KMS-11 (cell line): ENCODE results near the gene RCOR2.

Experiments
- H2AFZ ChIP-seq: fragments of 200-600 bp; sonication (generic); 2 replicates; pipeline ENCODE4 v1.6.1; 2016; ENCODE audit warnings: antibody characterized with exemption, mixed run types, low read depth
- H3K27ac ChIP-seq: fragments of 200-600 bp; sonication (generic); 2 replicates; pipeline ENCODE4 v1.6.1; 2016; ENCODE audit warnings: mild to moderate bottlenecking, mixed run types
- H3K27me3 ChIP-seq: fragments of 200-600 bp; sonication (generic); 2 replicates; pipeline ENCODE4 v1.6.1; 2017; ENCODE audit warnings: mild to moderate bottlenecking, low read depth, mixed run types, moderate library complexity; ENCODE audit not compliant: insufficient read depth
- H3K36me3 ChIP-seq: fragments of 200-600 bp; sonication (generic); 2 replicates; pipeline ENCODE4 v1.6.1; 2017; ENCODE audit warnings: mild to moderate bottlenecking, mixed run types; ENCODE audit not compliant: insufficient read depth
- H3K4me1 ChIP-seq: fragments of 200-600 bp; sonication (generic); 2 replicates; pipeline ENCODE4 v1.6.1; 2016; ENCODE audit warnings: mild to moderate bottlenecking, low read depth, mixed run types; ENCODE audit not compliant: poor library complexity, severe bottlenecking
- H3K4me2 ChIP-seq: fragments of 200-600 bp; sonication (generic); 2 replicates; pipeline ENCODE4 v1.7.0; 2016; ENCODE audit warnings: mild to moderate bottlenecking, mixed run types
- H3K4me3 ChIP-seq: fragments of 200-600 bp; sonication (generic); IDR thresholded peaks from 2 replicates; pipeline ENCODE4 v1.6.1; 2017; ENCODE audit warnings: low read depth, low read length, mixed read lengths; ENCODE audit not compliant: insufficient read depth
- H3K79me2 ChIP-seq: fragments of 200-600 bp; sonication (generic); 2 replicates; pipeline ENCODE4 v1.6.1; 2016; ENCODE audit warnings: low read depth, mixed run types; ENCODE audit not compliant: insufficient read depth
- H3K9ac ChIP-seq: fragments of 200-600 bp; sonication (generic); 2 replicates; pipeline ENCODE4 v1.6.1; 2016; ENCODE audit warnings: mild to moderate bottlenecking, mixed run types
- H4K20me1 ChIP-seq: fragments of 200-600 bp; sonication (generic); 2 replicates; pipeline ENCODE4 v1.6.1; 2016; ENCODE audit warnings: mild to moderate bottlenecking, mixed run types; ENCODE audit not compliant: insufficient read depth
- TF ChIP-seq, protein P1 (sequence below): fragments of 200-600 bp; sonication (generic); conservative IDR thresholded peaks from 2 replicates; pipeline ENCODE4 v1.6.1; 2017; ENCODE audit warnings: low read depth, mild to moderate bottlenecking, antibody characterized with exemption, low read length, moderate library complexity, mixed read lengths

Gene RCOR2

DNA sequence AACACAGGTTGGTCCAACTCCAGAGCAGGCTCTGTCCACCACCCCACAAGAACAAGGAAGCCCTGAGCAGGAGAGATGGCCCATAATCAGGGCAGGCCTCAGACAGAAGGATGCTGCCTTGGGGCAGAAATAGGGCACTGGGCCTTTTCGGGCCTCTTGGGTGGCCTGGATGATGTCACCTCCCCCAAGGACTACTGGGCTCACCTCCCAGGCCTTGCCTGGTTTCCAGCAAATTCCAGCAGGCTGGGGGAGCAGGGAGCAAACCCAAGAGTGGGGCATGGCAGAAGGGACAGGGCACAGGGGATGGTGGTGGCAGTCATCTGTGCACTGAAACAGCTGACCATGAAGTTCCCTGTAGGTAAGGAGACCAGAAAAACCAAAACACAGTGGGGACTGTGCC lies 16.5 kb upstream of the RCOR2 start:
- Histone ChIP-seq H3K27ac (no peak overlapping the region), H2AFZ (no peak overlapping the region), H3K4me3 (no peak overlapping the region), H3K36me3 (no peaks in the 10 kb centered on the region), H4K20me1 (no peaks in the 10 kb centered on the region), H3K9ac (no peak overlapping the region), H3K27me3 (no peaks in the 10 kb centered on the region; the same call in 1 of the 2 replicates), H3K4me2 (no peak overlapping the region), H3K79me2 (no peaks in the 10 kb centered on the region), H3K4me1 (peaks cover 7% of the 10 kb centered on the region)
- TF ChIP-seq, protein P1, sequence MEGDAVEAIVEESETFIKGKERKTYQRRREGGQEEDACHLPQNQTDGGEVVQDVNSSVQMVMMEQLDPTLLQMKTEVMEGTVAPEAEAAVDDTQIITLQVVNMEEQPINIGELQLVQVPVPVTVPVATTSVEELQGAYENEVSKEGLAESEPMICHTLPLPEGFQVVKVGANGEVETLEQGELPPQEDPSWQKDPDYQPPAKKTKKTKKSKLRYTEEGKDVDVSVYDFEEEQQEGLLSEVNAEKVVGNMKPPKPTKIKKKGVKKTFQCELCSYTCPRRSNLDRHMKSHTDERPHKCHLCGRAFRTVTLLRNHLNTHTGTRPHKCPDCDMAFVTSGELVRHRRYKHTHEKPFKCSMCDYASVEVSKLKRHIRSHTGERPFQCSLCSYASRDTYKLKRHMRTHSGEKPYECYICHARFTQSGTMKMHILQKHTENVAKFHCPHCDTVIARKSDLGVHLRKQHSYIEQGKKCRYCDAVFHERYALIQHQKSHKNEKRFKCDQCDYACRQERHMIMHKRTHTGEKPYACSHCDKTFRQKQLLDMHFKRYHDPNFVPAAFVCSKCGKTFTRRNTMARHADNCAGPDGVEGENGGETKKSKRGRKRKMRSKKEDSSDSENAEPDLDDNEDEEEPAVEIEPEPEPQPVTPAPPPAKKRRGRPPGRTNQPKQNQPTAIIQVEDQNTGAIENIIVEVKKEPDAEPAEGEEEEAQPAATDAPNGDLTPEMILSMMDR, result no peak

DNA sequence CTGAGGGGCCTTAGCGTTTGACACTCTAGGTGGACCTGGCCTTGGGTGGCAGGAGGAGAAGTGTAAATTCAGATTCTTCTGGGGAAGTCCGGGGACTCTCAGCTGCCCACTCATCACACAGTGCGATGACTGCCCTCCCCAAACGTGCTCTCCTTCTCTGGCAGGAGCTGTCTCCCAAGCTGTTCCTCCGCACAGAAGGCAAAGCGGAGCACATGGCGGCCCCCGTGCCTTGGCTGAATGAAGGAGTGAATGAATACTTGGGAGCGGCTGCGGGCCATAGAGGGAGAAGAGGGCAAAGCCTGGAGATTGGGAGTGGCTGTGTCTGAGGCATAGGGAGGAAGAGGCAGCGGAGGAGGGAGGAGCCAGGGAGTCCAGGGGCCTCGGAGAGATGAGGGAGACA lies 14.9 kb upstream of the RCOR2 start:
- no peak overlapping the region for H3K4me3 ChIP-seq
- peaks cover 8% of the 10 kb centered on the region; the same call in 1 of the 2 replicates for H3K27me3 ChIP-seq
- H4K20me1 ChIP-seq, result no peaks in the 10 kb centered on the region
- no peaks in the 10 kb centered on the region for H3K4me1 ChIP-seq
- H2AFZ ChIP-seq, result no peak overlapping the region
- H3K9ac ChIP-seq, result no peak overlapping the region
- H3K27ac ChIP-seq, result no peak overlapping the region
- TF ChIP-seq, protein P1, result no peak
- H3K4me2 ChIP-seq, result no peak overlapping the region
- H3K36me3 ChIP-seq, result no peaks in the 10 kb centered on the region
- no peaks in the 10 kb centered on the region for H3K79me2 ChIP-seq

DNA sequence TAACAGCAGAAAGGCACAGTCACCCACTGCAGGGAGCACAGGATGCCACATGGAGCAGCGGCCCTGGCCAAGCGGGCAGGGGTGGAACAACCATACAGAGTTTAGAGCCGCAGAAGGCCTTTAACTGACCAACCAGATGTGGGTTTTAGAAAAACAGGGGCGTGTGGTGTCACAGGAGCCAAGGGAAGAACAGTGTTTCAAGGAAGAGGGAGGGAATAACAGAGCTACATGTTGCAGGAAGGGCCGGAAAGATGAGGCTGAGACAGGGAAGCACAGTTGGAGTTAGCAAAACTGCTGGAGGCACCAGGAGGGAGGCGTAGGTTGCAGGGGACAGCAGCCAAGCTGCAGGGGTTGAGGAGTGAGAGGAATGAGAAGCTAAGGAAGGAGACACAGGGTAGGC lies 14.1 kb upstream of the RCOR2 start:
- Histone ChIP-seq H2AFZ (no peak overlapping the region), H3K4me2 (no peak overlapping the region), H3K27ac (no peak overlapping the region), H3K9ac (no peak overlapping the region), H3K4me3 (no peak overlapping the region), H3K4me1 (no peaks in the 10 kb centered on the region), H3K27me3 (peaks cover 11% of the 10 kb centered on the region; the same call in 1 of the 2 replicates), H3K79me2 (no peaks in the 10 kb centered on the region), H4K20me1 (no peaks in the 10 kb centered on the region), H3K36me3 (no peaks in the 10 kb centered on the region)
- TF ChIP-seq, protein P1, result no peak

DNA sequence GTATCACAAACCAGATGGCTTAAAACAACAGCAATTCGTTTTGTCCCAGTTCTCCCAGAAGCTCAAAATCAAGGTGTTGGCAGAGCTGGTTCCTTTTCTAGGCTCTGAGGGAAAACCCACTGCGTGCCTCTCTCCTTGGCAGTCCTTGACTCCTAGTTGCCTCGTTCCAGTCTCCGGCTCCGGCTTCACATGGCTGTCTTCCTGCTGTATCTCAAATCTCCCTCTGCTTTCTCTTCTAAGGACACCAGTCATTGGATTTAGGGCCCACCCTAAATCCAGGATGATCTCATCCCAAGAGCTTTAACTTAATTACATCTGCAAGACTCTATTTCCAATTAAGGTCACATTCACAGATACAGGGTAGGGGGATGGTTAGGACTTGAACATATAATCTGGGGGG lies 12.7 kb upstream of the RCOR2 start:
- Histone ChIP-seq H3K79me2 (no peaks in the 10 kb centered on the region), H3K36me3 (no peaks in the 10 kb centered on the region), H2AFZ (no peak overlapping the region), H3K9ac (no peak overlapping the region), H3K4me3 (no peak overlapping the region), H3K27me3 (peaks cover 18% of the 10 kb centered on the region; the same call in 1 of the 2 replicates), H3K27ac (no peak overlapping the region), H4K20me1 (no peaks in the 10 kb centered on the region), H3K4me2 (no peak overlapping the region), H3K4me1 (no peaks in the 10 kb centered on the region)
- TF ChIP-seq, protein P1, result no peak
